COLO829 (cell line): Measurements from ENCODE around the gene ALPG.

Experiments
- DNase-seq: peaks from one replicate; pipeline ENCODE4 v3.0.0; 2012; ENCODE audit warnings: low spot score

ALPG gene

GRCh38 chr2:232457121-232458011 lies 50.7 kb downstream of the ALPG start:
- no peak for DNase-seq

DNA sequence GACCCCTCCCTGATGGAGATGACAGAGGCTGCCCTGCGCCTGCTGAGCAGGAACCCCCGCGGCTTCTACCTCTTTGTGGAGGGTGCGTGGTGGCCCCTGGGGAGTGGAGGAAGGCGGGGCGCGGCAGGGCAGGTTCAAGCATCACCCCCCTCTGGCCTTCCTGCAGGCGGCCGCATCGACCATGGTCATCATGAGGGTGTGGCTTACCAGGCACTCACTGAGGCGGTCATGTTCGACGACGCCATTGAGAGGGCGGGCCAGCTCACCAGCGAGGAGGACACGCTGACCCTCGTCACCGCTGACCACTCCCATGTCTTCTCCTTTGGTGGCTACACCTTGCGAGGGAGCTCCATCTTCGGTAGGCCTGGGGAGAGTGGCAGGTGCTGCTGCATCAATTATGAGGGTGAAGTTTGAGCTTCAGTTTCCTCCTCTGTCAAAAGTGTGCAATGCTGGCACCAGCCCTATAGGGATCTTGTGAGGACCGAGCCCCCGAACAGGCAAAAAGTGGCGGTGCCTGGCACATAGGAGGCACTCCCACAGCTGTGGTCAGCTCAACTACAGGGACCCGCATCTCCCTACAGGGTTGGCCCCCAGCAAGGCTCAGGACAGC lies 51.5 kb downstream of the ALPG start:
- no peak for DNase-seq

DNA sequence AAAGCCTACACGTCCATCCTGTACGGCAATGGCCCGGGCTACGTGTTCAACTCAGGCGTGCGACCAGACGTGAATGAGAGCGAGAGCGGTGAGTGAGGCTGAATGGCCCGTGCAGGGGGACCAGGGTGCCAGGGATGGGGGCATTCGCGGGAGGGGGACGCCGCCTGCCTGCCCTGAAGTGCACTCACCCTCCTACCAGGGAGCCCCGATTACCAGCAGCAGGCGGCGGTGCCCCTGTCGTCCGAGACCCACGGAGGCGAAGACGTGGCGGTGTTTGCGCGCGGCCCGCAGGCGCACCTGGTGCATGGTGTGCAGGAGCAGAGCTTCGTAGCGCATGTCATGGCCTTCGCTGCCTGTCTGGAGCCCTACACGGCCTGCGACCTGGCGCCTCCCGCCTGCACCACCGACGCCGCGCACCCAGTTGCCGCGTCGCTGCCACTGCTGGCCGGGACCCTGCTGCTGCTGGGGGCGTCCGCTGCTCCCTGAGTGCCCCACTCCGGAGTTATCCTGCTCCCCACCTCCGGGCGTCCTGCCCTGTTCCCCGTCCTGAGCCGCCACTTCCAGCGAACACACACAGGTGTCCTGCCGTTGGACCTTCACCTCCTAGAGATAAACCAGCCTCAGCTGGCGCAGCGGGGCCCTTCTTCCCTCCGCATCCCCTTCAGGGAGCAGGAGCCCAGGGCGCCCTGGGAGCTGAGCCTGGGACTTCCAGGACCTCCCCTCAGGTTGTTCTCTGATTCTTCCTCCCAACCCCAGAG lies 52.2 kb downstream of the ALPG start:
- DNase-seq, result no peak

GRCh38 chr2:232459419-232460035 lies 52.9 kb downstream of the ALPG start:
- no peak for DNase-seq

- no peak for DNase-seq
These were observed 53.5 kb downstream of the ALPG start for GRCh38 chr2:232460171-232460570.
